HepG2 (cell line): ENCODE data around the gene ANKS1A. TPM values are rescaled to one million over a fixed set of nuclear protein-coding genes. Genes with fewer than 3 reads are reported as not detected.

Experiments used
- ATAC-seq: fragments of 200-7000 bp; cut with Tn5 transposase; 3 replicates; pipeline ENCODE4 v1.9.1; 2020; ENCODE audit warnings: mild to moderate bottlenecking, moderate library complexity
- BruUV-seq: library from RNA; stranded (reverse); fragments of 400-500 nt; replicated peaks from 2 replicates; lab custom pipeline; 2021; lab: Mats Ljungman, UMichigan
- CTCF ChIA-PET: fragments of 300-600 bp; formaldehyde crosslinking; extraction: SDS; loops from one replicate; lab custom pipeline; 2021; ENCODE audit warnings: low total read pairs, inconsistent platforms, low intra/inter-chr PET ratio; lab: Yijun Ruan, JAX
- POLR2A ChIA-PET: fragments of 350-600 bp; sonication (Branson Sonifier 250); formaldehyde crosslinking; loops from one replicate; lab custom pipeline; 2020; ENCODE audit warnings: antibody characterized with exemption, inconsistent platforms; lab: Yijun Ruan, JAX
- DNase-seq: peaks from one replicate; pipeline ENCODE4 v3.0.0-alpha.2; 2015; ENCODE audit warnings: low spot score
- FAIRE-seq: peaks from 3 replicates; lab custom pipeline; 2011; peaks lifted over from hg19 to GRCh38; lab: Jason Lieb, UNC
- H2AFZ ChIP-seq: one replicate; pipeline ENCODE4 v1.6.1; 2011; ENCODE audit warnings: low read length, inconsistent platforms
- H3K27ac ChIP-seq: fragments of 300-600 bp; 3 replicates; pipeline ENCODE4 v1.8.0; 2011; ENCODE audit warnings: mixed run types, mild to moderate bottlenecking, mixed read lengths, low read length, inconsistent platforms; ENCODE audit not compliant: insufficient read depth; ENCODE audit errors: extremely low read length
- H3K27me3 ChIP-seq, 2 experiments: fragments of 200-600 bp in 1 of 2; 2 replicates in 1 of 2; 3 replicates in 1 of 2; pipeline versions ENCODE4 v1.6.0 to v1.8.0; 2011; ENCODE audit warnings: low read length in 2 of 2, mild to moderate bottlenecking in 2 of 2, moderate library complexity in 2 of 2, inconsistent platforms in 1 of 2; ENCODE audit not compliant: insufficient read depth in 2 of 2, control insufficient read depth in 1 of 2
- H3K36me3 ChIP-seq, 2 experiments: fragments of 200-600 bp in 1 of 2; replicated peaks in 1 of 2; 2 replicates in 1 of 2; 3 replicates in 1 of 2; pipeline versions ENCODE4 v1.5.1 to v1.8.0; 2011; ENCODE audit warnings: low read length in 2 of 2, inconsistent platforms in 1 of 2; ENCODE audit not compliant: insufficient read depth in 2 of 2, control insufficient read depth in 1 of 2
- H3K4me1 ChIP-seq: 2 replicates; pipeline ENCODE4 v1.5.1; 2012; ENCODE audit warnings: low read length, inconsistent platforms; ENCODE audit not compliant: insufficient read depth
- H3K4me2 ChIP-seq: 2 replicates; pipeline ENCODE4 v1.6.0; 2011; ENCODE audit warnings: low read depth, low read length, inconsistent platforms
- H3K4me3 ChIP-seq, 3 experiments: fragments of 200-600 bp in 1 of 3; sonication (generic), shearing (Covaris generic) in 1 of 3; replicated peaks in 1 of 3; 2 replicates each; pipeline ENCODE4 v1.5.1; 2011 to 2016; ENCODE audit warnings: low read length in 3 of 3, inconsistent platforms in 2 of 3, low read depth in 2 of 3, mild to moderate bottlenecking in 2 of 3, control low read depth in 1 of 3, mixed read lengths in 1 of 3; ENCODE audit not compliant: insufficient read depth in 1 of 3
- H3K79me2 ChIP-seq: one replicate; pipeline ENCODE4 v1.6.1; 2011; ENCODE audit warnings: low read length, inconsistent platforms; ENCODE audit not compliant: insufficient read depth
- H3K9ac ChIP-seq: 2 replicates; pipeline ENCODE4 v1.6.0; 2011; ENCODE audit warnings: mild to moderate bottlenecking, low read depth, low read length, inconsistent platforms; ENCODE audit not compliant: insufficient read depth
- H3K9me3 ChIP-seq: 2 replicates; pipeline ENCODE4 v1.5.1; 2012; ENCODE audit warnings: mild to moderate bottlenecking, low read length
- H4K20me1 ChIP-seq: 2 replicates; pipeline ENCODE4 v1.6.0; 2011; ENCODE audit warnings: inconsistent platforms, mild to moderate bottlenecking, low read length, moderate library complexity; ENCODE audit not compliant: insufficient read depth
- ATF1 ChIP-seq: IDR thresholded peaks from 2 replicates; pipeline ENCODE4 v1.6.1; 2016; ENCODE audit warnings: mild to moderate bottlenecking, control low read depth
- ATF5 ChIP-seq: sonication (generic); formaldehyde crosslinking; IDR thresholded peaks from 2 replicates; pipeline ENCODE4 v1.4.0; 2020; ENCODE audit warnings: mild to moderate bottlenecking, low read depth, missing genetic modification reagents
- HMGA1 ChIP-seq: sonication (generic); formaldehyde crosslinking; conservative IDR thresholded peaks from 2 replicates; pipeline ENCODE4 v1.4.0; 2020; ENCODE audit warnings: missing genetic modification reagents
- JARID2 ChIP-seq: sonication (generic); formaldehyde crosslinking; IDR thresholded peaks from 2 replicates; pipeline ENCODE4 v1.8.1; 2023; ENCODE audit warnings: missing genetic modification reagents, inconsistent platforms; ENCODE audit not compliant: insufficient replicate concordance
- RORA ChIP-seq: sonication (generic); formaldehyde crosslinking; IDR thresholded peaks from 2 replicates; pipeline ENCODE4 v1.5.0; 2020; ENCODE audit warnings: mild to moderate bottlenecking, missing genetic modification reagents, moderate library complexity
- ZNF20 ChIP-seq: sonication (generic); formaldehyde crosslinking; IDR thresholded peaks from 2 replicates; pipeline ENCODE4 v1.4.0; 2020; ENCODE audit warnings: mild to moderate bottlenecking, moderate library complexity, missing genetic modification reagents
- ZNF660 ChIP-seq: sonication (generic); formaldehyde crosslinking; IDR thresholded peaks from 2 replicates; pipeline ENCODE4 v1.5.1; 2020; ENCODE audit warnings: mild to moderate bottlenecking, low read depth, missing genetic modification reagents, borderline replicate concordance
- ZNF7 ChIP-seq: IDR thresholded peaks from 2 replicates; pipeline ENCODE4 v1.6.1; 2016; ENCODE audit warnings: missing biosample characterization, missing genetic modification reagents
- WGBS: methylation state at CpG from one replicate; pipeline ENCODE4 v1.1.6; 2017; ENCODE audit warnings: low lambda C conversion rate; 5-methylcytosine and 5-hydroxymethylcytosine counted together
- in situ Hi-C: cut with HindIII; loops from 2 replicates; pipeline ENCODE4 v1.10.0; 2017; ENCODE audit warnings: low pct_unique_long_range_greater_than_20kb; ENCODE audit not compliant: extremely low pct_ligation_motif_present
- intact Hi-C: fragments of 100-400 bp; cut with micrococcal nuclease; formaldehyde crosslinking; loops from one replicate; pipeline ENCODE4 v1.10.0; 2022; ENCODE audit not compliant: unreplicated experiment
- polyA plus RNA-seq, 8 experiments: library from polyadenylated mRNA; depleted of rRNA in 3 of 8; stranded (reverse) in 7 of 8; unstranded in 1 of 8; fragments of >200 nt; fragmentation: Illumina TruSeq in 4 of 8; extraction: Trizol in 4 of 8; gene quantifications; 2 replicates each; pipeline versions ENCODE4 v1.2.1 to v1.2.3, GENCODE V29; 2011 to 2016; ENCODE audit warnings: low read depth in 4 of 8, missing spikeins in 1 of 8, mixed read lengths in 1 of 8; ENCODE audit not compliant: insufficient read depth in 1 of 8
- total RNA-seq, 5 experiments: library from RNA; depleted of rRNA; stranded (reverse); fragments of >200 nt; fragmentation: Illumina TruSeq; extraction: Trizol; gene quantifications; 2 replicates each; pipeline ENCODE4 v1.2.3, GENCODE V29; 2016; ENCODE audit warnings: low read depth in 1 of 5
- TF ChIP-seq, protein P1 (sequence below): sonication (generic); formaldehyde crosslinking; IDR thresholded peaks from 2 replicates; pipeline ENCODE4 v1.5.0; 2020; ENCODE audit warnings: mild to moderate bottlenecking, missing genetic modification reagents, moderate library complexity
- TF ChIP-seq, protein P2 (sequence below): sonication (generic); formaldehyde crosslinking; IDR thresholded peaks from 2 replicates; pipeline ENCODE4 v1.4.0; 2020; ENCODE audit warnings: missing genetic modification reagents

Gene ANKS1A
- total and polyA plus RNA-seq, 2 of the 13 experiments (the other 11 are each of a cell fraction or from before 2014, with no cell fraction given) = 7.2 to 15.1 TPM

DNA sequence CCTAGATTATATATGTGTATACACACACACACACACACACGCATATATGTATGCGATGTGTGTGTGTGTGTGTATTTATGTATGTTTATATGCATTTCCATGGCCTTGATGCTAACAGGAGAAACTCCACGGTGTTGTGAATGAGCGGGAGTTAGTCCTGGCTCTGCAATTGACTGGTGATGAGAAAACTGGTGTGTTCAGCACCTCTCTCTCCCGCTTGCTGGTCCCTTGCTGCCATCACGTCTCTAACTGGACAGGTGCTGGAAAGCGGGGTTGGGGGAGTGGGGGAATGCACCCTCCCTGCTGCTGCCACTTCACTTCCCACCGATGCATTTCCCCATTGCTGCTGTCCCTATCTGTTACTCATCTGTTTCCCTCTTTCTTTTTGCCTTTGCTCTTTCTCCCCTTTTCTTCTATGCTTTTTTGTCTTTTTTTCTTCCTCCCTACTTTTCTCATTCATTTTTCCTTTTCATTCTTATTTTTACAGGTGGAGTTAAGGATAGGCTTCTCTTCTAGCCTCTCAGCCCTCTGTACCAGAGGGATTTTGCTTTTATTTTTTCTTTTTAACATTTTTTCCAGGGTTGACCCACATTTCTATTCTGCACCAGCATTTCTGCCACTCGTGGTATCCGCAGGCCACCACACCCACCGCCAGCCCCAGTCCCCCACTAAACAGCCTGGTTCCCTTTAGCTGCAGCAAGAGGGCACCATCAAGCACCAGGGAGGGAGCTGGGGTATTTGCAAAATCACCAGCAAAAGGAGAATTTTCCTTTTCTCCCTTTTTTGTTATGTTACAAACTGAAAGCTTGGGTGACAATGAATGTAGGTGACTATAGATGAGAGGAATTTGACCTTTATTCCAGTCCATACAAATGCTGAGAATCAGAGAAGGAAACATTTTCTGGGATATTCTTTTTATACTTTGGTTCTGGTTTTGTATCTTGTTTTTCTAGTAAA is 136.5 kb downstream of the ANKS1A start:
- H3K9me3 ChIP-seq = no peaks in the 10 kb centered on the region
- ATAC-seq (no peak), FAIRE-seq (no peak), DNase-seq (no peak)
- H3K9ac ChIP-seq = no peak overlapping the region
- H3K79me2 ChIP-seq = no peaks in the 10 kb centered on the region
- WGBS = 96% methylated on average over 11 of the region's 11 CpGs
- no peaks in the 10 kb centered on the region for H3K27me3 ChIP-seq
- no peak overlapping the region for H3K4me3 ChIP-seq
- POLR2A ChIA-PET = no interaction called here
- BruUV-seq = no TSS peak
- no peaks in the 10 kb centered on the region for H3K4me1 ChIP-seq
- TF ChIP-seq RORA (CRISPR knock-in tag) = no peak
- TF ChIP-seq, protein P1, sequence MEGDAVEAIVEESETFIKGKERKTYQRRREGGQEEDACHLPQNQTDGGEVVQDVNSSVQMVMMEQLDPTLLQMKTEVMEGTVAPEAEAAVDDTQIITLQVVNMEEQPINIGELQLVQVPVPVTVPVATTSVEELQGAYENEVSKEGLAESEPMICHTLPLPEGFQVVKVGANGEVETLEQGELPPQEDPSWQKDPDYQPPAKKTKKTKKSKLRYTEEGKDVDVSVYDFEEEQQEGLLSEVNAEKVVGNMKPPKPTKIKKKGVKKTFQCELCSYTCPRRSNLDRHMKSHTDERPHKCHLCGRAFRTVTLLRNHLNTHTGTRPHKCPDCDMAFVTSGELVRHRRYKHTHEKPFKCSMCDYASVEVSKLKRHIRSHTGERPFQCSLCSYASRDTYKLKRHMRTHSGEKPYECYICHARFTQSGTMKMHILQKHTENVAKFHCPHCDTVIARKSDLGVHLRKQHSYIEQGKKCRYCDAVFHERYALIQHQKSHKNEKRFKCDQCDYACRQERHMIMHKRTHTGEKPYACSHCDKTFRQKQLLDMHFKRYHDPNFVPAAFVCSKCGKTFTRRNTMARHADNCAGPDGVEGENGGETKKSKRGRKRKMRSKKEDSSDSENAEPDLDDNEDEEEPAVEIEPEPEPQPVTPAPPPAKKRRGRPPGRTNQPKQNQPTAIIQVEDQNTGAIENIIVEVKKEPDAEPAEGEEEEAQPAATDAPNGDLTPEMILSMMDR (CRISPR knock-in tag) = peak; percentile 16; the same call in 1 of the 2 replicates
- intact Hi-C loops = no loop called here
- CTCF ChIA-PET = no interaction called here
- H2AFZ ChIP-seq = no peak overlapping the region
- in situ Hi-C loops = no loop called here
- no peak overlapping the region for H3K27ac ChIP-seq
- H3K4me2 ChIP-seq = no peak overlapping the region
- H4K20me1 ChIP-seq = no peaks in the 10 kb centered on the region
- peaks cover 2 to 11% of the 10 kb centered on the region in 2 experiments; a peak in 2 of 5 replicates for H3K36me3 ChIP-seq

DNA sequence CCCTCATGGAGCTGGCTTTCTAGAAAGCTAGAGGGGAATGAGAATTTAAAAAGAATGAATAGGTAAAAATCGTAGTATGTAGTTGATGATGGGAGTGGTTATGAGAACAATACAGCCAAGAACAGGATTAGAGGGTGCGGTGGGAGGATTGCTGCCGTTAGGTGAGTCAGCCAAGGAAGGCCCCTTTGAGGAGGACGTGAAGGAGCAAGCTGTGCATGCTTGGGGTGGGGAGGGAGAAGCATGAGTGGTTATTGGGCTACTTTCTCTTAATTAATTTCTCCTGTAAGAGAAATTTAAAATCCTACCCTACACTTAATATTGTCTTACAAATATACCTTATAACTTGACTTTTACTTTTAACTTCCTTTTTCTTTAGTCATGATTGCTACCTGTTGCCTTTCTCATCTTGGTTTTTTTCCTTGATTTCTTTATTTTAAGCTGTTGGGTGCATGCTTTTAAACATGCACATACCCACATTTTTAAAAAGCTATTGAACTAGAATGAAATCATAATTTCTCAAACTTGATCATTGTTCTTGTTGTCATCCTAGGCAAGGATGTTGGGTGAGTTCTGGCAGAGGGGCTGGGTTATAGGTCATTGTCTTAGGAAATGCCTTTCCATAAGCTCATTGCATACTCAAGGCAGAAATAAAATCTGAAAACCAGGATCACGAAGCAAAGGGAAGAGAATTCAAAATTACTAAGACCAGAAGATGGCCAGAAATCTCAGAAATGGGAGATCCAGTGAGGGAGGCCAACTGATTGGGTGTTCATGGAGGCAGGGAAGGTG is 137.6 kb downstream of the ANKS1A start:
- Histone ChIP-seq H3K9me3 (no peaks in the 10 kb centered on the region), H2AFZ (no peak overlapping the region), H3K4me1 (peaks cover 7% of the 10 kb centered on the region), H3K79me2 (no peaks in the 10 kb centered on the region), H3K4me2 (no peak overlapping the region), H3K27me3 (no peaks in the 10 kb centered on the region), H4K20me1 (no peaks in the 10 kb centered on the region), H3K9ac (no peak overlapping the region), H3K36me3 (peaks cover 2 to 11% of the 10 kb centered on the region in 2 experiments; a peak in 3 of 5 replicates), H3K27ac (no peak overlapping the region), H3K4me3 (no peak overlapping the region)
- ATAC-seq (no peak), DNase-seq (no peak), FAIRE-seq (no peak)
- 95% methylated on average over 5 of the region's 5 CpGs for WGBS
- in situ Hi-C loops (no loop called here), intact Hi-C loops (no loop called here)
- CTCF ChIA-PET = no interaction called here
- POLR2A ChIA-PET = no interaction called here
- BruUV-seq = no TSS peak
- TF ChIP-seq JARID2 (CRISPR knock-in tag) (no peak), ZNF20 (CRISPR knock-in tag) (no peak), ZNF660 (CRISPR knock-in tag) (no peak), ATF1 (CRISPR knock-in tag) (no peak), HMGA1 (no peak), ZNF7 (CRISPR knock-in tag) (no peak), ATF5 (CRISPR knock-in tag) (no peak)
- TF ChIP-seq, protein P2, sequence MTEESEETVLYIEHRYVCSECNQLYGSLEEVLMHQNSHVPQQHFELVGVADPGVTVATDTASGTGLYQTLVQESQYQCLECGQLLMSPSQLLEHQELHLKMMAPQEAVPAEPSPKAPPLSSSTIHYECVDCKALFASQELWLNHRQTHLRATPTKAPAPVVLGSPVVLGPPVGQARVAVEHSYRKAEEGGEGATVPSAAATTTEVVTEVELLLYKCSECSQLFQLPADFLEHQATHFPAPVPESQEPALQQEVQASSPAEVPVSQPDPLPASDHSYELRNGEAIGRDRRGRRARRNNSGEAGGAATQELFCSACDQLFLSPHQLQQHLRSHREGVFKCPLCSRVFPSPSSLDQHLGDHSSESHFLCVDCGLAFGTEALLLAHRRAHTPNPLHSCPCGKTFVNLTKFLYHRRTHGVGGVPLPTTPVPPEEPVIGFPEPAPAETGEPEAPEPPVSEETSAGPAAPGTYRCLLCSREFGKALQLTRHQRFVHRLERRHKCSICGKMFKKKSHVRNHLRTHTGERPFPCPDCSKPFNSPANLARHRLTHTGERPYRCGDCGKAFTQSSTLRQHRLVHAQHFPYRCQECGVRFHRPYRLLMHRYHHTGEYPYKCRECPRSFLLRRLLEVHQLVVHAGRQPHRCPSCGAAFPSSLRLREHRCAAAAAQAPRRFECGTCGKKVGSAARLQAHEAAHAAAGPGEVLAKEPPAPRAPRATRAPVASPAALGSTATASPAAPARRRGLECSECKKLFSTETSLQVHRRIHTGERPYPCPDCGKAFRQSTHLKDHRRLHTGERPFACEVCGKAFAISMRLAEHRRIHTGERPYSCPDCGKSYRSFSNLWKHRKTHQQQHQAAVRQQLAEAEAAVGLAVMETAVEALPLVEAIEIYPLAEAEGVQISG (CRISPR knock-in tag) = no peak
